DOHH2 (cell line): ENCODE results near the gene HTR4.

Source experiments
- EZH2phosphoT487 ChIP-seq: fragments of 200-600 bp; sonication (generic); IDR thresholded peaks from 2 replicates; pipeline ENCODE4 v1.6.1; 2017; ENCODE audit warnings: borderline replicate concordance, mild to moderate bottlenecking, antibody characterized with exemption, low read length, moderate library complexity, mixed read lengths
- TF ChIP-seq, protein P1 (sequence below): fragments of 200-600 bp; sonication (generic); IDR thresholded peaks from one replicate; pipeline ENCODE4 v1.5.1; 2014; ENCODE audit warnings: antibody characterized with exemption, mild to moderate bottlenecking, low read depth, low read length; ENCODE audit not compliant: poor library complexity, severe bottlenecking

DNA sequence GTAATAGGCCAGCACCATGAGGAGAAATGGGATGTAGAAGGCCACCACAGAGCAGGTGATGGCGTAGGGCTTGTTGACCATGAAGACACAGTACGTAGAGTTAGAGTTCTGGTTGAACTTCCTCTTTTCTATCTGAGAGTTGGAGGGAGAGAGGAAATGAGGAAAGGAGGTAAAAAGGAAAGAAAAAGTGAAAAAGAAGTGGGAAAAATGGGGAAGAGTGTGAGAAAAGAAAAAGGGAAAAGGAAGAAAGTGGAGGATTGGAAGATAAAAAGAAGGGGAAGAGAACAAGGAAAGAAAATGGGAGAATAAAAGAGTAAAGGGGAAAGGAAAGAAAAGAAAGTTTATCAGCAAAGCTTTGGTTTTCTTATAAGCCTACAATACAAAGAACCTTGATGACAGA, 144.4 kb downstream of the HTR4 start:
- TF ChIP-seq, protein P1, sequence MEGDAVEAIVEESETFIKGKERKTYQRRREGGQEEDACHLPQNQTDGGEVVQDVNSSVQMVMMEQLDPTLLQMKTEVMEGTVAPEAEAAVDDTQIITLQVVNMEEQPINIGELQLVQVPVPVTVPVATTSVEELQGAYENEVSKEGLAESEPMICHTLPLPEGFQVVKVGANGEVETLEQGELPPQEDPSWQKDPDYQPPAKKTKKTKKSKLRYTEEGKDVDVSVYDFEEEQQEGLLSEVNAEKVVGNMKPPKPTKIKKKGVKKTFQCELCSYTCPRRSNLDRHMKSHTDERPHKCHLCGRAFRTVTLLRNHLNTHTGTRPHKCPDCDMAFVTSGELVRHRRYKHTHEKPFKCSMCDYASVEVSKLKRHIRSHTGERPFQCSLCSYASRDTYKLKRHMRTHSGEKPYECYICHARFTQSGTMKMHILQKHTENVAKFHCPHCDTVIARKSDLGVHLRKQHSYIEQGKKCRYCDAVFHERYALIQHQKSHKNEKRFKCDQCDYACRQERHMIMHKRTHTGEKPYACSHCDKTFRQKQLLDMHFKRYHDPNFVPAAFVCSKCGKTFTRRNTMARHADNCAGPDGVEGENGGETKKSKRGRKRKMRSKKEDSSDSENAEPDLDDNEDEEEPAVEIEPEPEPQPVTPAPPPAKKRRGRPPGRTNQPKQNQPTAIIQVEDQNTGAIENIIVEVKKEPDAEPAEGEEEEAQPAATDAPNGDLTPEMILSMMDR, result no peak
- no peak for TF ChIP-seq EZH2phosphoT487
